HG02884 (cell line): ENCODE results near the gene TMEM94.
A peak's percentile ranks its signal among the peaks of the same experiment; 100 is the strongest.
"Not testable (repeated sequence)": the region's sequence is repeated elsewhere in the genome, so short reads cannot be mapped to it uniquely, and the experiment has no call there.

Experiments used
- ATAC-seq: cut with Tn5 transposase; IDR thresholded peaks from one replicate; pipeline ENCODE4 v1.9.1; 2021; ENCODE audit warnings: mild to moderate bottlenecking, moderate library complexity; ENCODE audit not compliant: unreplicated experiment

TMEM94 gene

GRCh38 chr17:75509528-75510258 lies 53.3 kb downstream of the TMEM94 start:
- ATAC-seq = no peak

- no peak for ATAC-seq
Measured at GRCh38 chr17:75511270-75511609, 54.8 kb downstream of the TMEM94 start.

GRCh38 chr17:75511610-75512575 lies 55.5 kb downstream of the TMEM94 start:
- ATAC-seq = no peak

GRCh38 chr17:75512926-75513640 lies 56.6 kb downstream of the TMEM94 start:
- no peak for ATAC-seq

- ATAC-seq = no peak
Measured at GRCh38 chr17:75513641-75514000, 57.2 kb downstream of the TMEM94 start.

GRCh38 chr17:75514299-75514918 lies 58.0 kb downstream of the TMEM94 start:
- ATAC-seq = no peak

GRCh38 chr17:75514919-75515495 lies 58.6 kb downstream of the TMEM94 start:
- ATAC-seq = no peak

GRCh38 chr17:75515496-75516254 lies 59.2 kb downstream of the TMEM94 start, which contains the start of gene CASKIN2:
TSS of gene CASKIN2 (minus strand) at chr17:75515537. CDS start at chr17:75513804, 1,733 bp downstream.
- ATAC-seq = peak; percentile 31

GRCh38 chr17:75516255-75516618 lies 59.8 kb downstream of the TMEM94 start, which contains the start of gene TSEN54:
TSS of gene TSEN54 (plus strand) at chr17:75516528. CDS start at chr17:75516561, 33 bp downstream.
- ATAC-seq = peak; percentile 62

GRCh38 chr17:75516619-75517296 lies 60.3 kb downstream of the TMEM94 start:
- ATAC-seq = peak; percentile 21

GRCh38 chr17:75517297-75517865 lies 60.9 kb downstream of the TMEM94 start:
- no peak for ATAC-seq

- ATAC-seq = no peak
Measured at GRCh38 chr17:75518201-75518600, 61.8 kb downstream of the TMEM94 start.

GRCh38 chr17:75518983-75519537 lies 62.6 kb downstream of the TMEM94 start:
- no peak for ATAC-seq

- ATAC-seq = not testable (repeated sequence)
Measured at GRCh38 chr17:75520413-75520812, 64.0 kb downstream of the TMEM94 start.

- no peak for ATAC-seq
Measured at GRCh38 chr17:75521290-75521689, 64.9 kb downstream of the TMEM94 start.

- no peak for ATAC-seq
Measured at GRCh38 chr17:75521951-75522727, 65.7 kb downstream of the TMEM94 start.

GRCh38 chr17:75523647-75524046 lies 67.2 kb downstream of the TMEM94 start:
- ATAC-seq = no peak
